ENCODE measurements around the gene PHKA1. TPM values are rescaled to one million over a fixed set of nuclear protein-coding genes. Genes with fewer than 3 reads are reported as not detected.
"Not testable (repeated sequence)": the region's sequence is repeated elsewhere in the genome, so short reads cannot be mapped to it uniquely, and the experiment has no call there.

Gene PHKA1
- total RNA-seq, 3 donors from 2014 or later: 3.1 to 9.3 (median 5.9) TPM

DNA sequence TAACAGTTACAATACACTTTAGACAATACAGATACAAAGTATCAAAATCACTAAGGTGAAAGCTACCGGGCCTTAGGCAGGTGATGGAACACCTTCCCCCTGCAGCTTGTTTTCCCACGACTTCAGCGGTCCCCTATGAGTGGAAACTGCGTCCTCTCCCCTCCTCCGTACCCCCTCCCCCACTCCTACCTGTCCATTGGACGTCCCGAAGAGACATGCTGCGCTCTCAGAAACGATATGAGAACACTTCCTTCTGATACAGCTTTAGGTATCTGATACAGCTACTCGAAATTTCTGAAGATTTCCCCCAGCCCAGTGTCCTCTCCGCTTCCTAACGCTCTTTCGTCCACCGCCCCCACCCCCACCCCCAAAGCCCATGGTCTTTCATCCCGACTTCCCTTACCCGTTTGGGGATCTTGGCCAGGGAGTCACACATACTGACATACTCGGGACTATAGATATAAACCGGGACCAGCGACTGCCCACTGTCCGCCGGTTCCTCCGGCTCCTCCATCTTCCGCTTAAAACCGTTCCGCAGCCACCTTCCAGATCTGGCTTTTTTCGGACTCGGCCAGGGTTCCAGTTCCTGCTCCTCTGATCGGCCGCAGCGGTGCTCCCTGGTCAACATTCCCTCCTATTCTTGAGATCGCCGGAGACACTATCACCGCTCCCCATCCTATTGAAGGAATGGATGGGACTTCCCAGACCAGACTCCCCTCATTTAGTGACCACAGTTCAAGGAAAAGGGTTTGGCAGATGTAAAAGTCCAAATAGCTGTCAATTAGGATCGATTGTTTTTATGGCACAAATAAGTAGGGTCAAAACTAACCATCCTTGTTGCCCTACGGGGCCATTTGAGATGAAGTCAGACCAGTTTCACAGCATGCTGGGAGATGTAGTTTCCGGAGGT is 141.6 kb downstream of the PHKA1 start, which contains the start of gene HDAC8:
Gene HDAC8, minus strand, starts transcription at position 596 of the 910 bp plus-strand sequence. Its CDS starts 82 bp downstream, at position 514.
- peaks cover 6% of the 10 kb centered on the region for H3K4me1 Mint-ChIP-seq (ENCODE audit: low read depth)
- ATAC-seq: peak; percentile 88 to 91
- H3K4me3 Mint-ChIP-seq: peak within 1 kb of the TSS; percentile 94
- peaks cover 2% of the 10 kb centered on the region for H3K36me3 Mint-ChIP-seq (ENCODE audit: insufficient read depth)
- H3K27me3 Mint-ChIP-seq (ENCODE audit: low read depth): peaks cover 2% of the 10 kb centered on the region
- no peak for DNase-seq
- no peaks in the 10 kb centered on the region for H3K9me3 Mint-ChIP-seq

- Mint-ChIP-seq H3K4me3 (no peak overlapping the region), H3K4me1 (ENCODE audit: low read depth) (peaks cover 6% of the 10 kb centered on the region), H3K36me3 (ENCODE audit: insufficient read depth) (peaks cover 12% of the 10 kb centered on the region), H3K27me3 (ENCODE audit: low read depth) (no peaks in the 10 kb centered on the region), H3K9me3 (no peaks in the 10 kb centered on the region)
- DNase-seq (no peak), ATAC-seq (no peak)
These were observed 144.3 kb downstream of the PHKA1 start for GRCh38 chrX:72569786-72570185.

GRCh38 chrX:72568406-72569092 is 145.6 kb downstream of the PHKA1 start:
- H3K36me3 Mint-ChIP-seq (ENCODE audit: insufficient read depth): peaks cover 12% of the 10 kb centered on the region
- ATAC-seq (no peak), DNase-seq (no peak)
- H3K9me3 Mint-ChIP-seq: no peaks in the 10 kb centered on the region
- H3K4me1 Mint-ChIP-seq (ENCODE audit: low read depth): peaks cover 6% of the 10 kb centered on the region
- no peaks in the 10 kb centered on the region for H3K27me3 Mint-ChIP-seq (ENCODE audit: low read depth)
- H3K4me3 Mint-ChIP-seq: no peak overlapping the region

GRCh38 chrX:72566448-72566847 is 147.7 kb downstream of the PHKA1 start:
- DNase-seq: no peak
- peaks cover 22% of the 10 kb centered on the region for H3K36me3 Mint-ChIP-seq (ENCODE audit: insufficient read depth)
- H3K4me3 Mint-ChIP-seq: no peak overlapping the region
- H3K4me1 Mint-ChIP-seq (ENCODE audit: low read depth): peaks cover 4% of the 10 kb centered on the region
- no peak for ATAC-seq
- no peaks in the 10 kb centered on the region for H3K27me3 Mint-ChIP-seq (ENCODE audit: low read depth)
- no peaks in the 10 kb centered on the region for H3K9me3 Mint-ChIP-seq

DNA sequence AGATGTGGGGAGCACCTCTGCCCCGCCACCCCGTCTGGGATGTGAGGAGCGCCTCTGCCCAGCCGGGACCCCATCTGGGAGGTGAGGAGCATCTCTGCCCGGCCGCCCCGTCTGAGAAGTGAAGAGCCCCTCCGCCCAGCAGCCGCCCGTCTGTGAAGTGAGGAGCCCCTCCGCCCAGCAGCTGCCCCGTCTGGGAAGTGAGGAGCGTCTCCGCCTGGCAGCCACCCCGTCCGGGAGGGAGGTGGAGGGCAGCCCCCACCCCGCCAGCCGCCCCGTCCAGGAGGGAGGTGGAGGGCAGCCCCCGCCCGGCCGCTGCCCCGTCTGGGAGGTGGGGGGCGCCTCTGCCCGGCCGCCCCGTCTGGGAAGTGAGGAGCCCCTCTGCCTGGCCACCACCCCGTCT is 154.5 kb downstream of the PHKA1 start:
- H3K4me3 Mint-ChIP-seq; ATAC-seq; H3K27me3 Mint-ChIP-seq (ENCODE audit: low read depth); DNase-seq; H3K9me3 Mint-ChIP-seq: not testable (repeated sequence)
- Mint-ChIP-seq H3K36me3 (ENCODE audit: insufficient read depth) (peaks cover 24% of the 10 kb centered on the region), H3K4me1 (ENCODE audit: low read depth) (peaks cover 13% of the 10 kb centered on the region)

DNA sequence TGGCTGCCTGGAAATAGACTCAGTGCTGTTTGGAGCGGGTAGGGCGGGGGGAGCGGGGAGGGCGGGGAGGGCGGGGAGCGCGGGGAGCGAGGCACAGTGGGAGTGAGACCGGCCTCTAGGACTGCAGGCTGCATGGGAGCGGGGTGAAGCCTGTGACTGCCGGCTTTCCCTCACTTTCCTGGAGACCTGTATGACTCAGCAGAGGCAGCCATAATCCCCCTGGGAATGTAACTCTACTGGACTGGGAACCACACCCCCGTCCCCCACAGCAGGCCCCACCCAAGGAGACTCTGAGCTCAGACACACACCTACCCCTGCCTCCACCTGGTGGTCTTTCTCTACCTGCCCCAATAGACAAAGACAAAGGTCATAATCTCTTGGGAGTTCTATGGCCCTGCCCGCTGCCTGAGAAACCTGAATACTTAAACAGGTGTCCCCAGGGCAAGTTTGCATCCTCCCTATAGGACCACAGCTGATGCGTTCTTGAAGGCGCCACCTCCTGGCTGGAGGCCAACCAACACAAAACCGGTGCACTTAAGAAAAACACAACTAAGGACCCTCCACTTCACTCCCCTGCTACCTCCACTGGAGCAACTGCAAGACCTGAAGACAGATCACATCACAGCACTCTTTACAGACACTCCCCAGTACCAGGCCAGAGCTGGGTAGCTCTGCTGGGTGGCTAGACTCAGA is 159.5 kb downstream of the PHKA1 start:
- ATAC-seq (no peak), DNase-seq (no peak)
- H3K4me1 Mint-ChIP-seq (ENCODE audit: low read depth): peaks cover 12% of the 10 kb centered on the region
- peaks cover 17% of the 10 kb centered on the region for H3K36me3 Mint-ChIP-seq (ENCODE audit: insufficient read depth)
- no peaks in the 10 kb centered on the region for H3K27me3 Mint-ChIP-seq (ENCODE audit: low read depth)
- H3K4me3 Mint-ChIP-seq: no peak overlapping the region
- H3K9me3 Mint-ChIP-seq: no peaks in the 10 kb centered on the region

DNA sequence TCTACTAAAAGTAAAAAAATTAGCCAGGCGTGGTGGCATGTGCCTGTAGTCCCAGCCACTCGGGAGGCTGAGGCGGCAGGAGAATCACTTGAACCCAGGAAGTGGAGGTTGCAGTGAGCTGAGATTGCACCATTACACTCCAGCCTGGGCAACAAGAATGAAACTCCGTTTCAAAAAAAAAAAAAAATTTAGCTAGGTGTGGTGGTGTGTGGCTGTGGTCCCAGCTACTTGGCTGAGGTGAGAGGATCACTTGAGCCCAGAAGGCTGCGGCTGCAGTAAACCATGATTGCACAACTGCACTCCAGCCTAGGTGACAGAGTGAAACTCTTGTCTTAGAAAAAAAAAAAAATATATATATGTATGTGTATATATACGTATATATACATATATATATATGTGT is 161.7 kb downstream of the PHKA1 start:
- peaks cover 23% of the 10 kb centered on the region for H3K36me3 Mint-ChIP-seq (ENCODE audit: insufficient read depth)
- not testable (repeated sequence) for H3K9me3 Mint-ChIP-seq; DNase-seq; H3K27me3 Mint-ChIP-seq (ENCODE audit: low read depth); ATAC-seq; H3K4me3 Mint-ChIP-seq; H3K4me1 Mint-ChIP-seq (ENCODE audit: low read depth)

DNA sequence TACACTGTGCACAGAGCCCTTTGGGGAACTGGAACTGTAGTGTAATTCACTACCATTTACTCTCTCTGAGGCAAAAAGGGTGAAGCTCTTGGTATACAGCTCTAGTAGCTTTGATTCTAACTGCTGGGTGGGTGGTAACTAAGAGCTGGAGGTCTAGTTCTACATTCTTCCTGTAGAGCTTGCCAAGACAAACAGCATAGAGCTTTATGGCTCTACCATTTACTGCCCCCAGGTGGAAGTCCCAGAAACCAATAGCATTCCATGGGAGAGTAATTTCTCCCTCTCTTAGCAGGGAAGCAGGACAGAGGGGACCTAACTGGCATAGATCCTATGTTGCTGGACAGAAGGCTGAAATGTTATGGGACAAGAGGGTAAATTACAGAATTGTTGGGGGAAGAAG is 168.1 kb downstream of the PHKA1 start:
- Mint-ChIP-seq H3K27me3 (ENCODE audit: low read depth) (no peaks in the 10 kb centered on the region), H3K36me3 (ENCODE audit: insufficient read depth) (peaks cover 27% of the 10 kb centered on the region), H3K4me1 (ENCODE audit: low read depth) (no peaks in the 10 kb centered on the region), H3K4me3 (no peak overlapping the region), H3K9me3 (no peaks in the 10 kb centered on the region)
- no peak for ATAC-seq
- no peak for DNase-seq

DNA sequence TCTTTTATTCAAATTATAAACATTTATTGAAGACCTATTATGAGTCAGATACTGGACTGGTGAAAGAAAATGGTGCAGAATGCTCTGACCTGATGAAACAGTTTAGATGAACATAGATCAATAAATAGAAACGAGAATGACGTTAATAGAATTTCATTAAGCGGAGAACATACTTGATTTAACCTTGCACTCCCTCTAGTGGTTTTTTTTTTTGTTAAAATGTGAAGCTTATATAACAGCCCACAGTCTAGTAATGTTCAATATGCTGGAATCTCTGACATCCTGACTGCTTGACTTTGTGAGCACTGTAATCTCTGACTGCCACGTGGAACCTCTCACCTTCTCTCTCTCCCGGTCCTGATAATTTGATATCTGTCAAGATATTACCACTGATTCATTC is 173.8 kb downstream of the PHKA1 start:
- Mint-ChIP-seq H3K4me1 (ENCODE audit: low read depth) (no peaks in the 10 kb centered on the region), H3K36me3 (ENCODE audit: insufficient read depth) (peaks cover 20% of the 10 kb centered on the region)

DNA sequence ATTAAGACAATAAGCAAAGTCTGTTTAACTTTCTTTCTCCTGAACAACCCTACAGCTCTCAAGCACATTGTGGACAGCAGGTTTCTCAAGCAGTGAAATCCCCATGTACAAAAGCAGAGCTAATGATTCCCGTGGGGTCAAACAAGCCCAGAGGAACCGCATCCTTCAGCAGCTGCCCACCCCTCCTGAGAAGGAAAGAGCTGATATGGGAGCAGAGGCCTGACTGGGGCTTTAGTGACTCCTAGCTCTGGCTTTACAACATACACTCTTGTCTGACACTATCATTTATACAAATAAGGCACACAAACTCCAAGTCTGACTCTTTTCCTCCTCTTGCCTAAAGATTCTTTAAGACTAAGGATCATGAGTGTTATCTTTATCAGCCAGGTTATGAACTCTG is 174.3 kb downstream of the PHKA1 start:
- Mint-ChIP-seq H3K36me3 (ENCODE audit: insufficient read depth) (peaks cover 15% of the 10 kb centered on the region), H3K9me3 (no peaks in the 10 kb centered on the region), H3K4me3 (no peak overlapping the region), H3K27me3 (ENCODE audit: low read depth) (no peaks in the 10 kb centered on the region), H3K4me1 (ENCODE audit: low read depth) (no peaks in the 10 kb centered on the region)
- DNase-seq (no peak), ATAC-seq (no peak)

More for the DNA sequence above, 173.8 kb downstream of the PHKA1 start:
- ATAC-seq (no peak), DNase-seq (no peak)
- Mint-ChIP-seq H3K4me3 (no peak overlapping the region), H3K27me3 (ENCODE audit: low read depth) (no peaks in the 10 kb centered on the region), H3K9me3 (no peaks in the 10 kb centered on the region)

DNA sequence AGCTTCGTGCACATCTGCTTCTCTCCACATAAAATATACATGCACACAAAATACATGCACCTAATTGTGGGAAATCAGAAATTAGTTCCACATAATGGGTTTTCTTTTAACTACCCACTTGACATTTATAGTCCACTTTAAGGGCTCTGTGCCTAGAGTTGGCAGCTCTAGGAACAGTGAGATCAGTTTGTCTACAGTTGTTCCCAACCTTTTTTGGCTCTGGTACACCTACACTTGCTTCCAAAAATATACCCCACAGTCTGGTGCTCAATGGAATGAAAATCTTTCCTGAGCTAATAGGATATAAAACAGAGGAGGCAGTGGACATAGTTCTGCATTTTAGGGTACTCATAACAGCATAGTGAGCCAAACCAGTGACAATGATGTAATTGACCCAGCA is 177.6 kb downstream of the PHKA1 start:
- H3K9me3 Mint-ChIP-seq: no peaks in the 10 kb centered on the region
- H3K27me3 Mint-ChIP-seq (ENCODE audit: low read depth): no peaks in the 10 kb centered on the region
- H3K4me1 Mint-ChIP-seq (ENCODE audit: low read depth): no peaks in the 10 kb centered on the region
- peaks cover 9% of the 10 kb centered on the region for H3K36me3 Mint-ChIP-seq (ENCODE audit: insufficient read depth)
- no peak overlapping the region for H3K4me3 Mint-ChIP-seq
- DNase-seq (no peak), ATAC-seq (no peak)

DNA sequence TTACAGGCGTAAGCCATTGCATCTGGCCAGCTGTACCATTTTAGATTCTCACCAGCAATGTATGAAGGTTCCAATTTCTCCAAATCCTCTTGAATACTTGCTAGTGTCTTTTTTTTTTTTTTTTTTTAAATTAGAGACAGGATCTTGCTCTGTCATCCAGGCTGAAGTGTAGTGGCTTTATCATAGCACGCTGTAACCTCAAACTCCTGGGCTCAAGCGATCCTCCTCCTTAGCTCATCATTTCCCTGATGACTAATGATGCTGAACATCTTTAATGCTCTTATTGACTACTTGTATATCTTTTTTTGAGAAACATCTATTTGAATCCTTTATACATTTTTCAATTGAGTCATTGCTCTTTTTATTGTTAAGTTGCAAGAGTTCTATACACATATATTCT is 181.7 kb downstream of the PHKA1 start:
- H3K36me3 Mint-ChIP-seq (ENCODE audit: insufficient read depth): peaks cover 21% of the 10 kb centered on the region
- H3K9me3 Mint-ChIP-seq: no peaks in the 10 kb centered on the region

More for the DNA sequence above, 181.7 kb downstream of the PHKA1 start:
- H3K4me1 Mint-ChIP-seq (ENCODE audit: low read depth): no peaks in the 10 kb centered on the region
- no peaks in the 10 kb centered on the region for H3K27me3 Mint-ChIP-seq (ENCODE audit: low read depth)
- no peak overlapping the region for H3K4me3 Mint-ChIP-seq
- DNase-seq: no peak
- ATAC-seq: no peak
